Peyer's patch (tissue), 4 donors: Measurements from ENCODE around the gene DHFR. TPM values are rescaled to one million over a fixed set of nuclear protein-coding genes. Genes with fewer than 3 reads are reported as not detected.

Experiments
- DNase-seq, 3 donors: peaks; one replicate each; pipeline ENCODE4 v3.0.0-alpha.2; 2017 to 2019
- H3K27ac ChIP-seq, 4 donors: fragments of 200-600 bp; sonication (generic); one replicate each; pipeline ENCODE4 v1.5.1; 2016 to 2019
- H3K27me3 ChIP-seq, 2 donors: fragments of 200-600 bp; sonication (generic); one replicate each; pipeline ENCODE4 v1.5.1; 2019
- H3K36me3 ChIP-seq, 3 donors: fragments of 200-600 bp; sonication (generic); one replicate each; pipeline ENCODE4 v1.5.1; 2016 to 2019
- H3K4me1 ChIP-seq, 4 donors: fragments of 200-600 bp; sonication (generic); one replicate each; pipeline ENCODE4 v1.5.1; 2016 to 2019
- H3K4me3 ChIP-seq, 4 donors: fragments of 200-600 bp; sonication (generic); 1 replicate in 3 of 4; 2 replicates in 1 of 4; pipeline ENCODE4 v1.5.1; 2016 to 2019; ENCODE audit warnings: mild to moderate bottlenecking in 1 of 4
- H3K9me3 ChIP-seq, 4 donors: fragments of 200-600 bp; sonication (generic); one replicate each; pipeline ENCODE4 v1.5.1; 2016 to 2019; ENCODE audit warnings: mild to moderate bottlenecking in 1 of 4
- POLR2A ChIP-seq, 2 donors: fragments of 450-650 bp; IDR thresholded peaks; one replicate each; pipeline ENCODE4 v1.5.1; 2017; ENCODE audit warnings: antibody characterized with exemption in 2 of 2, mild to moderate bottlenecking in 2 of 2, moderate library complexity in 2 of 2
- total RNA-seq, 4 donors: library from RNA; depleted of rRNA; stranded (reverse); fragments of >200 nt; gene quantifications; one replicate each; pipeline ENCODE4 v1.1.0, GENCODE V29; 2016
- TF ChIP-seq, protein P1 (sequence below), 6 experiments: fragments of 450-650 bp in 4 of 6; fragments of 200-600 bp in 2 of 6; sonication (generic) in 1 of 6; IDR thresholded peaks; one replicate each; pipeline ENCODE4 v1.5.1; 2017 to 2019; ENCODE audit warnings: antibody characterized with exemption in 6 of 6, mild to moderate bottlenecking in 3 of 6, moderate library complexity in 1 of 6

The DHFR gene
- total RNA-seq, 4 donors from 2014 or later, result 19.5 to 42.6 (median 24.9) TPM

DNA sequence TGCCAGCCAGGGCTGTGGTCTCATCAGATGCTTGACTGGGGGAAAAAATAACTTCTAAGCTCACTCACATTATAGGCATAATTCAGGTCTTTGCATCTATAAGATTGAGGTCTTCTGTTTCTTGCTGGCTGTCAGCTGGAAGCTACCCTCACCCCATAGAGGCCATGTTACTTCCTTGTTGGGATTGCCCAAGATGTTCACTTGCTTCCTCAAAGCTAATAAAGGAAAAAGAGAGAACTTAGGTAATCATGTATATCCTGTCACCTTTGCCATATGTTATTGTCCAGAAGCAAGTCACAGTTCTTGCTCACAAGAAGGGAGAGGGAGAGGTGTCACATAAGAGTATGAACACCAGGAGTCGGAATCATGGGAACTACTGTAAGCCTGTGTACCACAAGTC lies 46.1 kb downstream of the DHFR start:
- Histone ChIP-seq H3K27me3 (no peaks in the 10 kb centered on the region), H3K36me3 (no peaks in the 10 kb centered on the region), H3K4me1 (no peaks in the 10 kb centered on the region), H3K4me3 (no peak overlapping the region), H3K9me3 (no peaks in the 10 kb centered on the region), H3K27ac (no peak overlapping the region)
- TF ChIP-seq POLR2A (IDR thresholded peaks at IDR 0.05), result no peak
- TF ChIP-seq, protein P1, sequence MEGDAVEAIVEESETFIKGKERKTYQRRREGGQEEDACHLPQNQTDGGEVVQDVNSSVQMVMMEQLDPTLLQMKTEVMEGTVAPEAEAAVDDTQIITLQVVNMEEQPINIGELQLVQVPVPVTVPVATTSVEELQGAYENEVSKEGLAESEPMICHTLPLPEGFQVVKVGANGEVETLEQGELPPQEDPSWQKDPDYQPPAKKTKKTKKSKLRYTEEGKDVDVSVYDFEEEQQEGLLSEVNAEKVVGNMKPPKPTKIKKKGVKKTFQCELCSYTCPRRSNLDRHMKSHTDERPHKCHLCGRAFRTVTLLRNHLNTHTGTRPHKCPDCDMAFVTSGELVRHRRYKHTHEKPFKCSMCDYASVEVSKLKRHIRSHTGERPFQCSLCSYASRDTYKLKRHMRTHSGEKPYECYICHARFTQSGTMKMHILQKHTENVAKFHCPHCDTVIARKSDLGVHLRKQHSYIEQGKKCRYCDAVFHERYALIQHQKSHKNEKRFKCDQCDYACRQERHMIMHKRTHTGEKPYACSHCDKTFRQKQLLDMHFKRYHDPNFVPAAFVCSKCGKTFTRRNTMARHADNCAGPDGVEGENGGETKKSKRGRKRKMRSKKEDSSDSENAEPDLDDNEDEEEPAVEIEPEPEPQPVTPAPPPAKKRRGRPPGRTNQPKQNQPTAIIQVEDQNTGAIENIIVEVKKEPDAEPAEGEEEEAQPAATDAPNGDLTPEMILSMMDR (IDR thresholded peaks at IDR 0.05), result no peak
- DNase-seq, result no peak

GRCh38 chr5:80607832-80608231 lies 47.0 kb downstream of the DHFR start:
- H3K4me3 ChIP-seq, result no peak overlapping the region
- TF ChIP-seq, protein P1 (IDR thresholded peaks at IDR 0.05), result no peak
- no peak for TF ChIP-seq POLR2A (IDR thresholded peaks at IDR 0.05)
- DNase-seq, result no peak
- no peaks in the 10 kb centered on the region for H3K36me3 ChIP-seq
- H3K4me1 ChIP-seq, result no peaks in the 10 kb centered on the region
- no peaks in the 10 kb centered on the region for H3K27me3 ChIP-seq
- no peaks in the 10 kb centered on the region for H3K9me3 ChIP-seq
- H3K27ac ChIP-seq, result no peak overlapping the region

- H3K4me1 ChIP-seq, result no peaks in the 10 kb centered on the region
- H3K27ac ChIP-seq, result no peak overlapping the region
- H3K4me3 ChIP-seq, result no peak overlapping the region
- no peak for TF ChIP-seq POLR2A (IDR thresholded peaks at IDR 0.05)
- TF ChIP-seq, protein P1 (IDR thresholded peaks at IDR 0.05), result no peak
- no peaks in the 10 kb centered on the region for H3K27me3 ChIP-seq
- no peaks in the 10 kb centered on the region for H3K9me3 ChIP-seq
- H3K36me3 ChIP-seq, result no peaks in the 10 kb centered on the region
- no peak for DNase-seq
Observed at GRCh38 chr5:80607343-80607742, 47.4 kb downstream of the DHFR start.

GRCh38 chr5:80600943-80601693 lies 53.7 kb downstream of the DHFR start:
- H3K9me3 ChIP-seq, result no peaks in the 10 kb centered on the region
- H3K27ac ChIP-seq, result no peak overlapping the region
- no peak for TF ChIP-seq POLR2A (IDR thresholded peaks at IDR 0.05)
- TF ChIP-seq, protein P1 (IDR thresholded peaks at IDR 0.05), result no peak
- H3K4me3 ChIP-seq, result no peak overlapping the region
- H3K4me1 ChIP-seq, result no peaks in the 10 kb centered on the region
- no peaks in the 10 kb centered on the region for H3K27me3 ChIP-seq
- no peak for DNase-seq
- no peaks in the 10 kb centered on the region for H3K36me3 ChIP-seq

GRCh38 chr5:80597500-80597899 lies 57.3 kb downstream of the DHFR start:
- DNase-seq, result no peak
- no peaks in the 10 kb centered on the region for H3K36me3 ChIP-seq
- H3K9me3 ChIP-seq, result no peaks in the 10 kb centered on the region
- no peaks in the 10 kb centered on the region for H3K4me1 ChIP-seq
- no peak overlapping the region for H3K4me3 ChIP-seq
- H3K27ac ChIP-seq, result no peak overlapping the region
- TF ChIP-seq, protein P1 (IDR thresholded peaks at IDR 0.05), result no peak
- no peak for TF ChIP-seq POLR2A (IDR thresholded peaks at IDR 0.05)
- H3K27me3 ChIP-seq, result no peaks in the 10 kb centered on the region
